HG02642 (cell line): ENCODE data around the gene INAVA.

Source experiments
- ATAC-seq: cut with Tn5 transposase; IDR thresholded peaks from one replicate; pipeline ENCODE4 v1.9.1; 2021; ENCODE audit warnings: mild to moderate bottlenecking; ENCODE audit not compliant: unreplicated experiment, poor library complexity

The INAVA gene

GRCh38 chr1:200874694-200875093 is 20.0 kb upstream of the INAVA start:
- no peak for ATAC-seq

DNA sequence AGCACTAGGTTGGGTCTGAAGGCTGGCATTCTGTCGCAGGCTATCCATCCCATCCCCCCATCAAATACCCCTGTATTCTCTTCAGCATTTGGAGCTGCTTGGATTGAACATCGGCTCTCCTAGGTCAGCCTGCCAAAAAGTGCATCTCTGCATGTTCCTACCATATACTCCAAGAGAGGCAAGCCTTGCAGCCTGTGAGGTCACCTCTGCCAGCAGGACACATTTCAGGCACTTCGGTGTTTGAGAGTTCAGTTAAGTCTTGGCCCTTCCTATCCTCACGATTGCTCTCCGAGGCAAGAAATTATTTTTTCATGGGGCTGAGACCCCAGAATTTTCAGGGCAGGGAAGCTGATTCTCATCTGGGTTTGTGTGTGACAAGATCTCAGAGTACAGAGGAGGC is 19.3 kb upstream of the INAVA start:
- no peak for ATAC-seq

- no peak for ATAC-seq
These were observed 17.7 kb upstream of the INAVA start for GRCh38 chr1:200877010-200877409.

GRCh38 chr1:200877839-200878551 is 16.7 kb upstream of the INAVA start:
- ATAC-seq, result peak; percentile 66

GRCh38 chr1:200880212-200880611 is 14.5 kb upstream of the INAVA start:
- ATAC-seq, result peak; percentile 76

- ATAC-seq, result no peak
These were observed 11.6 kb upstream of the INAVA start for GRCh38 chr1:200883118-200883517.

- ATAC-seq, result no peak
These were observed 8.9 kb upstream of the INAVA start for GRCh38 chr1:200885623-200886402.

GRCh38 chr1:200886594-200886993 is 8.1 kb upstream of the INAVA start:
- no peak for ATAC-seq

GRCh38 chr1:200887036-200887435 is 7.7 kb upstream of the INAVA start:
- ATAC-seq, result no peak

- ATAC-seq, result no peak
These were observed 6.8 kb upstream of the INAVA start for GRCh38 chr1:200887772-200888348.

- peak; percentile 91 for ATAC-seq
These were observed 6.3 kb upstream of the INAVA start for GRCh38 chr1:200888349-200888838.

DNA sequence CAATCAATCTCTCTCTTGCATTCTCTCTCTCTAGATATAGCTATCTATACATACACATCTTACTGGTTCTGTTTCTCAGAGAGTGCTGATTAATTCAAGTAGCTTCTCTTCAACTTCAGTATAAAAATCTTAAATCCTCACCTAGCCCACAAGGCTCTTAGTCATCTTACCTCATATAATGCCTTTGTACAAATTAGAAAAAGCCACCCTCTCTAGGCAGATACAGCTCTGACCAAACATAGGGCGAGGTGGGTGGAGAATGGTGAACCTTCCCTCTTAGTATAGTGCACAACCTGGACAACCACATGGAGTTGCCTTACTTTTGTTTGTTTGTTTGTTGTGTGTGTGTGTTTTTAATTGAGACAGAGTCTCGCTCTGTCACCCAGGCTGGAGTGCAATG is 5.1 kb upstream of the INAVA start:
- no peak for ATAC-seq

GRCh38 chr1:200890027-200890426 is 4.7 kb upstream of the INAVA start:
- ATAC-seq, result no peak

- peak; percentile 28 for ATAC-seq
These were observed 3.6 kb upstream of the INAVA start for GRCh38 chr1:200890818-200891773.

DNA sequence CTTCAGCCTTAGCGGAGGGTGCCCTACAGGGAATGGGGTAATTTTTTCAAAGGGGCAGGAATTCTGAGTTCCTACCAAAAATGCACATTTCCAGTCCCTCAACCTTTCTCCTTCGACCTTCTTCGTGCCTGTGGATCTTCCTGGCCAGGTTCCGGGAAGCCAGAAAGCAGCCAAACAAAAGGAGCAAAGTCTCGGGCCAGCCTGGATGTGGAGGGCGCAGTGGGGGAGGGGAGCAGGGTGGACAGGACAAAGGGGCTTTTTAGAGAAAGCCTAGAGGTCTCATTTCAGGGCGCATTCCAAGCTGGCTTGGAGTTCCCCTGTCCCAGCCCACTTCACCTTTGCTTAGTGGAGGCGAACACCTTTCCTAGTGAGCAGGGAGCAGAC is 2.9 kb upstream of the INAVA start:
- ATAC-seq, result no peak

DNA sequence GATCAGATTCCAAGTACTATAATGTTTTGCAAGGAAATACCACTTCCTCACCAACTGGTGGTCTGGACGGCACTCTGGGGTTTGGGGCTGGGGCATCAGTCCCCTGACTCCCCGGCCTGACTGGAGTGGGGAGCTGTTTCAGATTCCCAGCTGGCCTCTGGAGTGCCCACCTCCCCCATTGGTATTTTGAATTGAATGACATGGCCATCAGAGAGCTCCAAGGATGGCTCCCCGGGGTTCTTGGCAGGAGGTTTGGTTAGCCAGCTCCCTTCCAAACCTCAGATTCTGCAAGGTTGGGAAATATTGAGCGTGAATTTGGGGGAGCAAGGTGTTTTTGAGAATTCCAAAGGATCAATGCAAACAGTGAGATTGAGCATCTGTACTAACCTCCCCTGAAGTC is 2.2 kb upstream of the INAVA start:
- no peak for ATAC-seq

DNA sequence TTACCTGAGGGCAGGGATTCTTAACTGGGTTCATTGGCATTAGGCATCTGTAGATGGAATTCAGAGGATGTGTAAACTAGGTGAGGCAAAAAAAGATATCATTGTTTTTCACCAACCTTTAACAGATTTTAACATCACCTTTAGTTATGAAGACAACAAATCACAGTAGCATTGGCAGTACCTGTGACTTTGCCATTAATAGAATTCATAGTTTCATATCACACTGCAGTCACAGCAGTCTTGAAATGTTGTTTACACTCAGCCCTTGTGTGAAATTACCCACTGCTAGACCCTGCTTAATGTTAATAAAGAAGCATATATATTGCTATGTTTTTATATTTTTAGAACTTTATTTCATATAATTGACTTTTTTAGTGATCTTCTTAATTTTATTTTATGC is 1.7 kb upstream of the INAVA start:
- ATAC-seq, result no peak

DNA sequence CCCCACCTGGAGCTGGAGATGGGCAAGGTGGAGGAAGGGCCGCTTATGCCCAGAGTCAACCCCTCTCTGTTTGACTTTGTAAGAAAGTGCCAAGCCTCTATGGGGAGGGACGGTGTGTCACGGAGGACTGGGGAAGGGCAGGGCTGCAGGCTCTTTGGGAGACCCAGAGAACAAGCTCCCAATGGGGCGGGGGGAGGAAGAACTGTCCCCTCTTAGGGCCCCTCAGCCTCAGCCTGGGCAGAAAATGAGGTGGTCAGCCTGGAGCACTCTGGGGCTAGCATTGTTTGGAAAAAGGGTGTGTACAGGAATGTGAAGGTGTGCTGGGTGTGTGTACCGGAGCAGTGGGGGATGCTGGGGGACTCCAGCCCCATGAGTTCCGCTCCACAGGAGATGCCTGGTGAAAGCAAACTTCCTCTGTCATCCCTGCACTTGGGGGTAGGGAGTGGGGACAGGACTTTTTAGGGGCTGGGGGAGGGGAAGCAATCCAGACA is 1.2 kb upstream of the INAVA start:
- ATAC-seq, result no peak

GRCh38 chr1:200895443-200895789 is 716 bp downstream of the INAVA start:
- no peak for ATAC-seq
